HG02571 (cell line): Measurements from ENCODE around the gene VWA7.
A peak's percentile ranks its signal among the peaks of the same experiment; 100 is the strongest.

ENCODE experiments used
- ATAC-seq: cut with Tn5 transposase; IDR thresholded peaks from one replicate; pipeline ENCODE4 v1.9.1; 2021; ENCODE audit warnings: mild to moderate bottlenecking, moderate library complexity; ENCODE audit not compliant: unreplicated experiment

Gene VWA7

GRCh38 chr6:31730631-31731086 is 46.5 kb downstream of the VWA7 start:
- ATAC-seq = no peak

GRCh38 chr6:31729979-31730630 is 47.0 kb downstream of the VWA7 start:
- peak; percentile 44 for ATAC-seq

GRCh38 chr6:31729515-31729978 is 47.6 kb downstream of the VWA7 start:
- peak; percentile 37 for ATAC-seq

- no peak for ATAC-seq
These were observed 48.2 kb downstream of the VWA7 start, which contains the start of gene DDAH2 for GRCh38 chr6:31728767-31729514. Gene DDAH2, minus strand, starts transcription at chr6:31729299. Its CDS starts 138 bp downstream, at chr6:31729161.

- ATAC-seq = no peak
These were observed 49.1 kb downstream of the VWA7 start for GRCh38 chr6:31727717-31728671.

GRCh38 chr6:31727034-31727716 is 50.0 kb downstream of the VWA7 start:
- no peak for ATAC-seq

GRCh38 chr6:31725502-31726350 is 51.4 kb downstream of the VWA7 start:
- no peak for ATAC-seq

GRCh38 chr6:31723980-31724691 is 53.0 kb downstream of the VWA7 start:
- ATAC-seq = no peak

- ATAC-seq = no peak
These were observed 53.7 kb downstream of the VWA7 start, which contains the start of gene MPIG6B for GRCh38 chr6:31723245-31723979. Gene MPIG6B, plus strand, starts transcription at chr6:31723373. Its CDS starts 11 bp downstream, at chr6:31723384.

- no peak for ATAC-seq
These were observed 55.0 kb downstream of the VWA7 start for GRCh38 chr6:31722173-31722572.

- no peak for ATAC-seq
These were observed 55.6 kb downstream of the VWA7 start, which contains the start of gene LY6G6C for GRCh38 chr6:31721351-31722020. Gene LY6G6C, minus strand, starts transcription at chr6:31721746. Its CDS starts 67 bp downstream, at chr6:31721679.

GRCh38 chr6:31720196-31720770 is 56.8 kb downstream of the VWA7 start:
- ATAC-seq = no peak

GRCh38 chr6:31719001-31719400 is 58.1 kb downstream of the VWA7 start:
- no peak for ATAC-seq

GRCh38 chr6:31718265-31718664 is 58.9 kb downstream of the VWA7 start:
- no peak for ATAC-seq

GRCh38 chr6:31717499-31718222 is 59.5 kb downstream of the VWA7 start:
- ATAC-seq = no peak
